SK-N-SH (cell line): ENCODE results near the gene SERPINA6. TPM values are rescaled to one million over a fixed set of nuclear protein-coding genes. Genes with fewer than 3 reads are reported as not detected.

Source experiments
- CTCF ChIA-PET: fragments of 300-600, 350-600 bp; formaldehyde crosslinking; extraction: SDS; loops from one replicate; lab custom pipeline; 2021; lab: Yijun Ruan, JAX
- POLR2A ChIA-PET: fragments of 350-600 bp; sonication (Branson Sonifier 250); formaldehyde crosslinking; extraction: SDS; loops from one replicate; lab custom pipeline; 2020; ENCODE audit warnings: antibody characterized with exemption, inconsistent platforms; lab: Yijun Ruan, JAX
- DNase-seq: peaks from one replicate; pipeline ENCODE4 v3.0.0; 2012
- H2AFZ ChIP-seq: fragments of 200-600 bp; sonication (generic); 2 replicates; pipeline ENCODE4 v1.8.1; 2016; ENCODE audit warnings: antibody characterized with exemption, mild to moderate bottlenecking, low read depth
- H3F3A ChIP-seq: fragments of 200-600 bp; sonication (generic); replicated peaks from 2 replicates; pipeline ENCODE3; 2016; ENCODE audit warnings: antibody characterized with exemption, mild to moderate bottlenecking; ENCODE audit not compliant: insufficient read depth
- H3K27ac ChIP-seq, 2 experiments: fragments of 200-500 bp in 1 of 2; fragments of 200-600 bp in 1 of 2; sonication (Bioruptor generic) in 1 of 2; sonication (generic), shearing (Covaris generic) in 1 of 2; 2 replicates each; pipeline versions ENCODE4 v1.5.1 to v1.6.1; 2014 to 2016; ENCODE audit warnings: low read depth in 2 of 2, inconsistent platforms in 1 of 2, low read length in 1 of 2, mild to moderate bottlenecking in 1 of 2, mixed read lengths in 1 of 2
- H3K27me3 ChIP-seq: fragments of 200-600 bp; sonication (generic), shearing (Covaris generic); 2 replicates; pipeline ENCODE4 v1.6.1; 2016; ENCODE audit warnings: mixed run types; ENCODE audit not compliant: insufficient read depth
- H3K36me3 ChIP-seq, 2 experiments: fragments of 200-500 bp in 1 of 2; fragments of 200-600 bp in 1 of 2; sonication (Bioruptor generic) in 1 of 2; sonication (generic) in 1 of 2; replicated peaks in 1 of 2; 2 replicates each; pipeline versions ENCODE3 to v1.5.1; 2014 to 2016; ENCODE audit warnings: low read length in 1 of 2, mild to moderate bottlenecking in 1 of 2; ENCODE audit not compliant: insufficient read depth in 2 of 2, control insufficient read depth in 1 of 2
- H3K4me1 ChIP-seq, 2 experiments: fragments of 200-500 bp in 1 of 2; fragments of 200-600 bp in 1 of 2; sonication (Bioruptor generic) in 1 of 2; sonication (generic), shearing (Covaris generic) in 1 of 2; 2 replicates each; pipeline versions ENCODE4 v1.5.1 to v1.6.1; 2014 to 2016; ENCODE audit warnings: low read depth in 1 of 2, low read length in 1 of 2, mixed run types in 1 of 2; ENCODE audit not compliant: insufficient read depth in 2 of 2, control insufficient read depth in 1 of 2
- H3K4me2 ChIP-seq: fragments of 200-600 bp; sonication (generic), shearing (Covaris generic); 2 replicates; pipeline ENCODE4 v1.6.1; 2017; ENCODE audit warnings: mixed run types
- H3K4me3 ChIP-seq, 2 experiments: fragments of 200-500 bp in 1 of 2; fragments of 200-600 bp in 1 of 2; sonication (Bioruptor generic) in 1 of 2; sonication (generic), shearing (Covaris generic) in 1 of 2; 2 replicates each; pipeline versions ENCODE4 v1.5.1 to v1.8.1; 2014 to 2016; ENCODE audit warnings: low read depth in 2 of 2, inconsistent platforms in 1 of 2, low read length in 1 of 2, mild to moderate bottlenecking in 1 of 2, mixed read lengths in 1 of 2, moderate library complexity in 1 of 2
- H3K79me2 ChIP-seq: fragments of 200-600 bp; sonication (generic); 2 replicates; pipeline ENCODE4 v1.8.1; 2017; ENCODE audit warnings: mild to moderate bottlenecking; ENCODE audit not compliant: insufficient read depth
- H3K9ac ChIP-seq: fragments of 200-600 bp; sonication (generic); 2 replicates; pipeline ENCODE4 v1.6.1; 2017; ENCODE audit warnings: mixed run types
- H3K9me2 ChIP-seq: fragments of 200-600 bp; sonication (generic); 2 replicates; pipeline ENCODE4 v1.6.1; 2017; ENCODE audit warnings: mixed run types
- H3K9me3 ChIP-seq: fragments of 200-600 bp; sonication (generic); 2 replicates; pipeline ENCODE4 v1.6.1; 2017; ENCODE audit warnings: mixed run types, mild to moderate bottlenecking, moderate library complexity
- H4K20me1 ChIP-seq: fragments of 200-600 bp; sonication (generic); 2 replicates; pipeline ENCODE4 v1.6.1; 2017; ENCODE audit warnings: mild to moderate bottlenecking, mixed run types; ENCODE audit not compliant: insufficient read depth
- CTCF ChIP-seq: fragments of 200-600 bp; sonication (generic); IDR thresholded peaks from 2 replicates; pipeline ENCODE4 v1.6.1; 2017; ENCODE audit warnings: antibody characterized with exemption, mild to moderate bottlenecking, moderate library complexity
- EP300 ChIP-seq, 2 experiments: IDR thresholded peaks; 2 replicates each; pipeline versions ENCODE4 v1.4.0 to v1.6.1; 2012; ENCODE audit warnings: borderline replicate concordance in 1 of 2, low read depth in 1 of 2, low read length in 1 of 2
- EZH2phosphoT487 ChIP-seq: fragments of 200-600 bp; sonication (generic); IDR thresholded peaks from 2 replicates; pipeline ENCODE4 v1.6.1; 2017; ENCODE audit warnings: low read depth, mixed run types, mild to moderate bottlenecking, antibody characterized with exemption, moderate library complexity, borderline replicate concordance
- FOXM1 ChIP-seq: IDR thresholded peaks from 2 replicates; pipeline ENCODE4 v1.4.0; 2012; ENCODE audit warnings: low read depth, mild to moderate bottlenecking
- GABPA ChIP-seq: IDR thresholded peaks from 2 replicates; pipeline ENCODE4 v1.4.0; 2012; ENCODE audit warnings: low read depth, mild to moderate bottlenecking
- IRF3 ChIP-seq: fragments of 150-350 bp; IDR thresholded peaks from 2 replicates; pipeline ENCODE4 v1.6.1; 2016; ENCODE audit warnings: mild to moderate bottlenecking, low read depth, low read length
- MAX ChIP-seq: IDR thresholded peaks from 2 replicates; pipeline ENCODE4 v1.4.0; 2012; ENCODE audit warnings: low read depth
- MXI1 ChIP-seq: IDR thresholded peaks from 2 replicates; pipeline ENCODE4 v1.6.1; 2012; ENCODE audit warnings: mild to moderate bottlenecking, low read depth, low read length, improper control_type of control experiment
- NFIC ChIP-seq: IDR thresholded peaks from 2 replicates; pipeline ENCODE4 v1.4.0; 2012; ENCODE audit warnings: borderline replicate concordance
- POLR2AphosphoS5 ChIP-seq: IDR thresholded peaks from 2 replicates; pipeline ENCODE4 v1.6.1; 2012; ENCODE audit warnings: low read depth, low read length
- REST ChIP-seq: IDR thresholded peaks from 2 replicates; pipeline ENCODE4 v1.6.1; 2012; ENCODE audit warnings: mild to moderate bottlenecking, low read depth, low read length, moderate library complexity
- RFX5 ChIP-seq: IDR thresholded peaks from 2 replicates; pipeline ENCODE4 v1.6.1; 2012; ENCODE audit warnings: mild to moderate bottlenecking, improper control_type of control experiment, low read length
- SIN3A ChIP-seq: IDR thresholded peaks from 2 replicates; pipeline ENCODE4 v1.6.1; 2012; ENCODE audit warnings: low read depth, mild to moderate bottlenecking, low read length, moderate library complexity, borderline replicate concordance
- TEAD4 ChIP-seq: IDR thresholded peaks from 2 replicates; pipeline ENCODE4 v1.4.0; 2012; ENCODE audit warnings: mild to moderate bottlenecking, borderline replicate concordance; ENCODE audit not compliant: insufficient read depth
- USF2 ChIP-seq: fragments of 150-350 bp; IDR thresholded peaks from 2 replicates; pipeline ENCODE4 v1.6.1; 2017; ENCODE audit warnings: antibody characterized with exemption, low read length, low read depth, borderline replicate concordance
- WGBS: methylation state at CpG from one replicate; pipeline ENCODE4 v1.1.6; 2017; ENCODE audit warnings: low lambda C conversion rate; 5-methylcytosine and 5-hydroxymethylcytosine counted together
- polyA plus RNA-seq, 3 experiments: library from polyadenylated mRNA; depleted of rRNA; stranded (reverse); fragments of >200 nt; gene quantifications; 2 replicates each; pipeline ENCODE4 v1.2.3, GENCODE V29; 2012

The SERPINA6 gene
- polyA plus RNA-seq, 1 of the 3 experiments (the other 2 are of a cell fraction), result 0.46 TPM

- Histone ChIP-seq H3K36me3 (no peaks in the 10 kb centered on the region), H3K4me2 (no peak overlapping the region), H3K4me3 (no peak overlapping the region), H3K4me1 (peaks cover 0 to 21% of the 10 kb centered on the region in 2 experiments; a peak in 3 of 4 replicates), H3K9me3 (no peaks in the 10 kb centered on the region), H3K79me2 (no peaks in the 10 kb centered on the region), H3F3A (peaks cover 17% of the 10 kb centered on the region), H3K9ac (no peak overlapping the region), H4K20me1 (no peaks in the 10 kb centered on the region), H2AFZ (no peak overlapping the region), H3K27me3 (no peaks in the 10 kb centered on the region), H3K9me2 (no peaks in the 10 kb centered on the region), H3K27ac (peak overlapping the region in 1 of 2 experiments; percentile 80; a peak in 2 of 4 replicates)
- ChIA-PET POLR2A (no interaction called here), CTCF (no interaction called here)
- TF ChIP-seq FOXM1, result no peak
- TF ChIP-seq MXI1, result no peak
- TF ChIP-seq MAX, result no peak
- TF ChIP-seq TEAD4, result no peak
- TF ChIP-seq EP300 (IDR thresholded peaks at IDR 0.05; ENCODE audit: borderline replicate concordance in 1 of 2, low read depth in 1 of 2, low read length in 1 of 2), result no peak
- no peak for TF ChIP-seq GABPA
- no peak for DNase-seq
- WGBS, result 64% methylated on average over 8 of the region's 8 CpGs
These were observed 20.3 kb upstream of the SERPINA6 start for GRCh38 chr14:94343238-94344005.

GRCh38 chr14:94342334-94342934 is 19.3 kb upstream of the SERPINA6 start:
- no peaks in the 10 kb centered on the region for H3K9me2 ChIP-seq
- no peaks in the 10 kb centered on the region for H3K27me3 ChIP-seq
- no peaks in the 10 kb centered on the region for H3K79me2 ChIP-seq
- H2AFZ ChIP-seq, result peak overlapping the region; percentile 47; the same call in 1 of the 2 replicates
- WGBS, result 8% methylated on average over 2 of the region's 2 CpGs
- H3K4me3 ChIP-seq, result no peak overlapping the region
- H3K27ac ChIP-seq, result peak overlapping the region in 1 of 2 experiments; percentile 84; a peak in 2 of 4 replicates
- H3K9ac ChIP-seq, result no peak overlapping the region
- H3K4me2 ChIP-seq, result peak overlapping the region; percentile 70
- H3K9me3 ChIP-seq, result no peaks in the 10 kb centered on the region
- peak; percentile 19 for DNase-seq
- ChIA-PET CTCF (no interaction called here), POLR2A (no interaction called here)
- no peaks in the 10 kb centered on the region for H3K36me3 ChIP-seq
- peaks cover 17% of the 10 kb centered on the region for H3F3A ChIP-seq
- no peaks in the 10 kb centered on the region for H4K20me1 ChIP-seq
- peaks cover 0 to 21% of the 10 kb centered on the region in 2 experiments; a peak in 3 of 4 replicates for H3K4me1 ChIP-seq
- TF ChIP-seq SIN3A, result peak; percentile 92; the same call in 1 of the 2 replicates
- TF ChIP-seq EZH2phosphoT487, result no peak
- TF ChIP-seq MXI1, result no peak
- no peak for TF ChIP-seq USF2
- peak in 1 of 2 experiments; percentile 93; a peak in 2 of 4 replicates for TF ChIP-seq EP300 (IDR thresholded peaks at IDR 0.05; ENCODE audit: borderline replicate concordance in 1 of 2, low read depth in 1 of 2, low read length in 1 of 2)
- no peak for TF ChIP-seq RFX5
- no peak for TF ChIP-seq REST
- TF ChIP-seq CTCF, result no peak
- TF ChIP-seq POLR2AphosphoS5, result peak; percentile 65; the same call in 1 of the 2 replicates
- no peak for TF ChIP-seq IRF3
- peak; percentile 100 for TF ChIP-seq NFIC
